IMR-90 (cell line): Measurements from ENCODE around the gene FBXW11. TPM values are rescaled to one million over a fixed set of nuclear protein-coding genes. Genes with fewer than 3 reads are reported as not detected.

ENCODE experiments used
- ATAC-seq: fragments of 200-7000 bp; cut with Tn5 transposase; 2 replicates; pipeline ENCODE4 v1.9.1; 2020; ENCODE audit warnings: low read depth, mild to moderate bottlenecking, moderate library complexity
- BruUV-seq: library from RNA; stranded (reverse); fragments of 400-500 nt; replicated peaks from 2 replicates; lab custom pipeline; 2021; lab: Mats Ljungman, UMichigan
- CTCF ChIA-PET: fragments of 300-600 bp; formaldehyde crosslinking; extraction: SDS; loops from one replicate; lab custom pipeline; 2021; ENCODE audit warnings: antibody characterized with exemption; lab: Yijun Ruan, JAX
- POLR2A ChIA-PET: fragments of 300-600 bp; sonication (Branson Sonifier 250); formaldehyde crosslinking; loops from one replicate; lab custom pipeline; 2022; ENCODE audit warnings: antibody characterized with exemption; ENCODE audit not compliant: unreplicated experiment; lab: Charles Lee
- DNase-seq: peaks from one replicate; pipeline ENCODE4 v3.0.0; 2013
- H2AFZ ChIP-seq: replicated peaks from 2 replicates; pipeline ENCODE3; 2013; ENCODE audit warnings: low read length, mild to moderate bottlenecking; ENCODE audit not compliant: poor library complexity
- H2AK5ac ChIP-seq: 2 replicates; pipeline ENCODE4 v1.6.1; 2013; ENCODE audit warnings: low read depth, low read length, inconsistent platforms
- H2AK9ac ChIP-seq: replicated peaks from 2 replicates; pipeline ENCODE3; 2013; ENCODE audit warnings: mild to moderate bottlenecking, low read depth, low read length, moderate library complexity; ENCODE audit not compliant: poor library complexity
- H2BK120ac ChIP-seq: 2 replicates; pipeline ENCODE4 v1.6.1; 2013; ENCODE audit warnings: low read depth, low read length, inconsistent platforms
- H2BK15ac ChIP-seq: 3 replicates; pipeline ENCODE4 v1.6.1; 2013; ENCODE audit warnings: low read depth, low read length, inconsistent platforms
- H2BK20ac ChIP-seq: 2 replicates; pipeline ENCODE4 v1.6.1; 2013; ENCODE audit warnings: low read depth, mild to moderate bottlenecking, inconsistent platforms, low read length, moderate library complexity
- H2BK5ac ChIP-seq: 2 replicates; pipeline ENCODE4 v1.6.1; 2013; ENCODE audit warnings: mild to moderate bottlenecking, low read depth, low read length, inconsistent platforms; ENCODE audit not compliant: poor library complexity, severe bottlenecking
- H3K14ac ChIP-seq: replicated peaks from 2 replicates; pipeline ENCODE4 v1.6.1; 2013; ENCODE audit warnings: low read depth, low read length, inconsistent platforms
- H3K18ac ChIP-seq: 2 replicates; pipeline ENCODE4 v1.6.1; 2013; ENCODE audit warnings: low read depth, low read length, control low read depth
- H3K23ac ChIP-seq: 2 replicates; pipeline ENCODE4 v1.6.1; 2013; ENCODE audit warnings: low read depth, low read length, inconsistent platforms
- H3K27ac ChIP-seq: 2 replicates; pipeline ENCODE4 v1.5.1; 2013; ENCODE audit warnings: mild to moderate bottlenecking, control low read depth, low read length; ENCODE audit not compliant: insufficient read depth
- H3K27me3 ChIP-seq: 2 replicates; pipeline ENCODE4 v1.6.1; 2013; ENCODE audit warnings: low read length; ENCODE audit not compliant: control insufficient read depth, insufficient read depth
- H3K36me3 ChIP-seq: 2 replicates; pipeline ENCODE4 v1.6.1; 2013; ENCODE audit warnings: low read length, mixed read lengths; ENCODE audit not compliant: control insufficient read depth, insufficient read depth
- H3K4ac ChIP-seq: 2 replicates; pipeline ENCODE4 v1.6.1; 2013; ENCODE audit warnings: low read depth, low read length, inconsistent platforms
- H3K4me1 ChIP-seq: 2 replicates; pipeline ENCODE4 v1.6.1; 2013; ENCODE audit warnings: low read length, mixed read lengths; ENCODE audit not compliant: control insufficient read depth, insufficient read depth
- H3K4me2 ChIP-seq: 2 replicates; pipeline ENCODE4 v1.6.1; 2013; ENCODE audit warnings: low read depth, mild to moderate bottlenecking, control low read depth, low read length, moderate library complexity
- H3K4me3 ChIP-seq: 2 replicates; pipeline ENCODE4 v1.5.1; 2013; ENCODE audit warnings: low read depth, mild to moderate bottlenecking, control low read depth, low read length, moderate library complexity; ENCODE audit not compliant: insufficient read depth
- H3K56ac ChIP-seq: 2 replicates; pipeline ENCODE4 v1.6.1; 2013; ENCODE audit warnings: low read length, inconsistent platforms; ENCODE audit not compliant: insufficient read depth; ENCODE audit errors: extremely low read depth
- H3K79me1 ChIP-seq, 2 experiments: 2 replicates each; pipeline ENCODE4 v1.6.1; 2013; ENCODE audit warnings: low read length in 2 of 2, inconsistent platforms in 1 of 2, low read depth in 1 of 2
- H3K9ac ChIP-seq: 2 replicates; pipeline ENCODE4 v1.6.1; 2013; ENCODE audit warnings: low read depth, low read length, control low read depth
- H3K9me1 ChIP-seq: 2 replicates; pipeline ENCODE4 v1.6.1; 2013; ENCODE audit warnings: low read length, inconsistent platforms; ENCODE audit not compliant: insufficient read depth
- H3K9me3 ChIP-seq: 2 replicates; pipeline ENCODE4 v1.6.1; 2013; ENCODE audit warnings: low read length; ENCODE audit not compliant: control insufficient read depth, insufficient read depth
- H4K20me1 ChIP-seq: 2 replicates; pipeline ENCODE4 v1.6.1; 2013; ENCODE audit warnings: low read length, inconsistent platforms; ENCODE audit not compliant: insufficient read depth
- H4K5ac ChIP-seq: 2 replicates; pipeline ENCODE4 v1.6.1; 2013; ENCODE audit warnings: mild to moderate bottlenecking, low read depth, low read length, control low read depth
- H4K8ac ChIP-seq, 2 experiments: 2 replicates each; pipeline ENCODE4 v1.6.1; 2013; ENCODE audit warnings: low read depth in 2 of 2, low read length in 2 of 2, control low read depth in 1 of 2, inconsistent platforms in 1 of 2
- H4K91ac ChIP-seq: 2 replicates; pipeline ENCODE4 v1.6.1; 2013; ENCODE audit warnings: low read depth, low read length, inconsistent platforms; ENCODE audit not compliant: insufficient read depth
- CEBPB ChIP-seq: IDR thresholded peaks from 2 replicates; pipeline ENCODE4 v1.6.1; 2012; ENCODE audit warnings: low read depth, low read length, improper control_type of control experiment
- FOS ChIP-seq: fragments of 150-350 bp; IDR thresholded peaks from 2 replicates; pipeline ENCODE4 v1.6.1; 2016; ENCODE audit warnings: low read depth, low read length
- NFE2L2 ChIP-seq: fragments of 150-350 bp; IDR thresholded peaks from 2 replicates; pipeline ENCODE4 v1.6.1; 2016; ENCODE audit warnings: low read depth, mild to moderate bottlenecking, low read length
- POLR2A ChIP-seq: IDR thresholded peaks from 2 replicates; pipeline ENCODE4 v1.6.1; 2012; ENCODE audit warnings: mild to moderate bottlenecking, low read depth, low read length
- RAD21 ChIP-seq: IDR thresholded peaks from 2 replicates; pipeline ENCODE4 v1.6.1; 2012; ENCODE audit warnings: low read length, improper control_type of control experiment
- RCOR1 ChIP-seq: IDR thresholded peaks from 2 replicates; pipeline ENCODE4 v1.6.1; 2012; ENCODE audit warnings: mild to moderate bottlenecking, low read length, improper control_type of control experiment; ENCODE audit not compliant: insufficient replicate concordance
- RFX5 ChIP-seq: IDR thresholded peaks from 2 replicates; pipeline ENCODE4 v1.8.0; 2012; ENCODE audit warnings: low read depth, mild to moderate bottlenecking, low read length, moderate library complexity
- SMC3 ChIP-seq: fragments of 150-350 bp; IDR thresholded peaks from 2 replicates; pipeline ENCODE4 v1.6.1; 2016; ENCODE audit warnings: low read depth, mild to moderate bottlenecking, antibody characterized with exemption, low read length, moderate library complexity
- USF2 ChIP-seq: fragments of 150-350 bp; IDR thresholded peaks from 2 replicates; pipeline ENCODE4 v1.6.1; 2017; ENCODE audit warnings: mild to moderate bottlenecking, antibody characterized with exemption, low read length, low read depth
- whole genome bisulfite sequencing, 2 experiments: methylation state at CpG; one replicate each; pipeline versions ENCODE4 v1.1.5 to v1.1.7; 2013; ENCODE audit warnings: missing lambda C conversion rate in 2 of 2; ENCODE audit not compliant: insufficient read length in 1 of 2; ENCODE audit errors: extremely low coverage in 2 of 2; 5-methylcytosine and 5-hydroxymethylcytosine counted together
- dilution Hi-C: fragments of 300-500 bp; cut with HindIII; formaldehyde crosslinking; loops from one replicate; pipeline ENCODE4 v1.14.3; 2018; ENCODE audit warnings: low sequenced_read_pairs; ENCODE audit not compliant: unreplicated experiment
- in situ Hi-C: fragments of 300-500 bp; cut with MboI; formaldehyde crosslinking; loops from 3 replicates; pipeline ENCODE4 v1.14.3; 2019; ENCODE audit warnings: low sequenced_read_pairs, inconsistent platforms, mixed read lengths
- intact Hi-C: fragments of 100-400 bp; cut with micrococcal nuclease; formaldehyde crosslinking; loops from 2 replicates; pipeline ENCODE4 v1.10.0; 2022
- polyA plus RNA-seq, 3 experiments: library from polyadenylated mRNA; depleted of rRNA; stranded (reverse); fragments of >200 nt; gene quantifications; 2 replicates each; pipeline ENCODE4 v1.2.3, GENCODE V29; 2012; ENCODE audit warnings: low replicate concordance in 1 of 3
- total RNA-seq: library from RNA; depleted of rRNA; stranded (reverse); fragments of >200 nt; gene quantifications from 2 replicates; pipeline ENCODE4 v1.2.3, GENCODE V29; 2012

Gene FBXW11
- total and polyA plus RNA-seq, 2 of the 4 experiments (the other 2 are of a cell fraction), result 34.3 to 97.1 TPM

- ATAC-seq (no peak; the same call in 1 of the 2 replicates), DNase-seq (no peak)
- H3K36me3 ChIP-seq, result no peaks in the 10 kb centered on the region
- H4K20me1 ChIP-seq, result peaks cover 73% of the 10 kb centered on the region
- no peak overlapping the region for H2AK5ac ChIP-seq
- peaks cover 13% of the 10 kb centered on the region; the same call in 1 of the 2 replicates for H3K9me1 ChIP-seq
- no peak overlapping the region for H3K4me2 ChIP-seq
- CTCF ChIA-PET, result no interaction called here
- no peak overlapping the region for H3K18ac ChIP-seq
- no peak overlapping the region for H2BK120ac ChIP-seq
- H2BK15ac ChIP-seq, result no peak overlapping the region
- no peak overlapping the region for H2BK5ac ChIP-seq
- H3K4me1 ChIP-seq, result peaks cover 8% of the 10 kb centered on the region
- peaks cover 31 to 72% of the 10 kb centered on the region in 2 experiments for H3K79me1 ChIP-seq
- intact Hi-C loops (no loop called here), in situ Hi-C loops (no loop called here), dilution Hi-C loops (no loop called here)
- no peak overlapping the region for H4K91ac ChIP-seq
- no peak overlapping the region for H4K5ac ChIP-seq
- BruUV-seq, result no TSS peak
- no peak overlapping the region for H2AFZ ChIP-seq
- H3K4me3 ChIP-seq, result no peak overlapping the region
- no peak overlapping the region for H2BK20ac ChIP-seq
- POLR2A ChIA-PET, result no interaction called here
- no peaks in the 10 kb centered on the region for H3K9me3 ChIP-seq
- 80% methylated on average over 2 of the region's 2 CpGs; no CpG with 5 or more reads in 1 of the 2 experiments for WGBS, 2 experiments
- no peak overlapping the region; the same call in 1 of the 2 replicates for H3K27ac ChIP-seq
- H3K56ac ChIP-seq, result no peak overlapping the region
- H3K9ac ChIP-seq, result no peak overlapping the region
- no peak for TF ChIP-seq FOS
- no peak for TF ChIP-seq USF2
- TF ChIP-seq NFE2L2, result no peak
- TF ChIP-seq CEBPB, result no peak
- TF ChIP-seq POLR2A, result no peak
- no peak for TF ChIP-seq RAD21
- TF ChIP-seq SMC3, result no peak
- no peak for TF ChIP-seq RFX5
- no peak for TF ChIP-seq RCOR1
- no peak overlapping the region for H2AK9ac ChIP-seq
- H3K4ac ChIP-seq, result no peak overlapping the region
- no peak overlapping the region for H3K14ac ChIP-seq
- H3K23ac ChIP-seq, result no peak overlapping the region; the same call in 1 of the 2 replicates
- H3K27me3 ChIP-seq, result no peaks in the 10 kb centered on the region
- no peak overlapping the region for H4K8ac ChIP-seq
Measured at GRCh38 chr5:171970826-171971225, 35.6 kb downstream of the FBXW11 start.
